RWPE2 (cell line): ENCODE data around the gene NEK5.

ENCODE experiments used
- ATAC-seq: fragments of 200-7000 bp; cut with Tn5 transposase; 3 replicates; pipeline ENCODE4 v1.9.1; 2021; ENCODE audit warnings: low read depth
- DNase-seq: peaks from one replicate; pipeline ENCODE4 v3.0.0-alpha.2; 2020; ENCODE audit warnings: low spot score
- H3K27ac ChIP-seq: fragments of 450-650 bp; 2 replicates; pipeline ENCODE4 v1.5.1; 2017; ENCODE audit warnings: mild to moderate bottlenecking; ENCODE audit not compliant: poor library complexity, severe bottlenecking
- H3K27me3 ChIP-seq: fragments of 250-450 bp; sonication (Bioruptor Pico); 2 replicates; pipeline ENCODE4 v1.5.1; 2021; ENCODE audit warnings: mild to moderate bottlenecking, moderate library complexity; ENCODE audit not compliant: insufficient read depth, poor library complexity, severe bottlenecking
- H3K36me3 ChIP-seq: fragments of 250-450 bp; sonication (Bioruptor Pico); 2 replicates; pipeline ENCODE4 v1.5.1; 2020; ENCODE audit warnings: low read depth, mild to moderate bottlenecking, moderate library complexity
- H3K4me1 ChIP-seq: fragments of 250-450 bp; sonication (Bioruptor Pico); 2 replicates; pipeline ENCODE4 v1.5.1; 2021; ENCODE audit warnings: mild to moderate bottlenecking, moderate library complexity; ENCODE audit not compliant: insufficient read depth, poor library complexity, severe bottlenecking
- H3K4me3 ChIP-seq: fragments of 250-450 bp; sonication (Bioruptor Pico); 2 replicates; pipeline ENCODE4 v1.5.1; 2021; ENCODE audit warnings: mild to moderate bottlenecking, moderate library complexity; ENCODE audit not compliant: severe bottlenecking
- H3K9me3 ChIP-seq: fragments of 250-450 bp; sonication (Bioruptor Pico); 2 replicates; pipeline ENCODE4 v1.5.1; 2021; ENCODE audit warnings: mild to moderate bottlenecking, moderate library complexity; ENCODE audit not compliant: severe bottlenecking
- CTCF ChIP-seq: fragments of 450-650 bp; IDR thresholded peaks from one replicate; pipeline ENCODE4 v1.5.1; 2017; ENCODE audit warnings: mild to moderate bottlenecking, moderate library complexity; ENCODE audit not compliant: poor library complexity, severe bottlenecking

NEK5 gene

GRCh38 chr13:52137489-52137888 is 8.6 kb upstream of the NEK5 start:
- no peak for TF ChIP-seq CTCF
- H3K4me3 ChIP-seq: no peak overlapping the region
- H3K9me3 ChIP-seq: no peaks in the 10 kb centered on the region
- DNase-seq: no peak
- H3K4me1 ChIP-seq: no peaks in the 10 kb centered on the region
- H3K36me3 ChIP-seq: peaks cover 12% of the 10 kb centered on the region
- H3K27ac ChIP-seq: no peak overlapping the region
- ATAC-seq: no peak
- no peaks in the 10 kb centered on the region for H3K27me3 ChIP-seq

- Histone ChIP-seq H3K4me1 (no peaks in the 10 kb centered on the region), H3K9me3 (no peaks in the 10 kb centered on the region), H3K27me3 (no peaks in the 10 kb centered on the region), H3K27ac (no peak overlapping the region), H3K4me3 (no peak overlapping the region), H3K36me3 (peaks cover 12% of the 10 kb centered on the region)
- TF ChIP-seq CTCF: no peak
- no peak for DNase-seq
- no peak for ATAC-seq
Measured at GRCh38 chr13:52136763-52137162, 7.9 kb upstream of the NEK5 start.

GRCh38 chr13:52130641-52131040 is 1.8 kb upstream of the NEK5 start:
- Histone ChIP-seq H3K27me3 (no peaks in the 10 kb centered on the region), H3K4me3 (no peak overlapping the region), H3K27ac (no peak overlapping the region), H3K9me3 (no peaks in the 10 kb centered on the region), H3K36me3 (peaks cover 6% of the 10 kb centered on the region), H3K4me1 (no peaks in the 10 kb centered on the region)
- TF ChIP-seq CTCF: no peak
- no peak for DNase-seq
- peak; percentile 20; the same call in 2 of the 3 replicates for ATAC-seq

- Histone ChIP-seq H3K4me3 (peak overlapping the region; percentile 39), H3K9me3 (no peaks in the 10 kb centered on the region), H3K36me3 (no peaks in the 10 kb centered on the region), H3K27ac (no peak overlapping the region), H3K4me1 (no peaks in the 10 kb centered on the region), H3K27me3 (no peaks in the 10 kb centered on the region)
- peak; percentile 87 for TF ChIP-seq CTCF
- no peak for DNase-seq
- peak; percentile 78 for ATAC-seq
Measured at GRCh38 chr13:52127783-52128702, 830 bp downstream of the NEK5 start.

- H3K4me1 ChIP-seq: no peaks in the 10 kb centered on the region
- no peaks in the 10 kb centered on the region for H3K36me3 ChIP-seq
- no peak overlapping the region for H3K4me3 ChIP-seq
- no peak for TF ChIP-seq CTCF
- DNase-seq: no peak
- no peak for ATAC-seq
- H3K27me3 ChIP-seq: no peaks in the 10 kb centered on the region
- H3K27ac ChIP-seq: no peak overlapping the region
- no peaks in the 10 kb centered on the region for H3K9me3 ChIP-seq
Measured at GRCh38 chr13:52127378-52127777, 1.5 kb downstream of the NEK5 start.
